ENCODE measurements around the gene GPR35. TPM values are rescaled to one million over a fixed set of nuclear protein-coding genes. Genes with fewer than 3 reads are reported as not detected.

GPR35 gene
- total and polyA plus RNA-seq, 10 of the 15 experiments (the other 5 are each of a cell fraction or from before 2014, with no cell fraction given), result 0.14 to 1.6 (median 0.75) TPM; not detected in 3

DNA sequence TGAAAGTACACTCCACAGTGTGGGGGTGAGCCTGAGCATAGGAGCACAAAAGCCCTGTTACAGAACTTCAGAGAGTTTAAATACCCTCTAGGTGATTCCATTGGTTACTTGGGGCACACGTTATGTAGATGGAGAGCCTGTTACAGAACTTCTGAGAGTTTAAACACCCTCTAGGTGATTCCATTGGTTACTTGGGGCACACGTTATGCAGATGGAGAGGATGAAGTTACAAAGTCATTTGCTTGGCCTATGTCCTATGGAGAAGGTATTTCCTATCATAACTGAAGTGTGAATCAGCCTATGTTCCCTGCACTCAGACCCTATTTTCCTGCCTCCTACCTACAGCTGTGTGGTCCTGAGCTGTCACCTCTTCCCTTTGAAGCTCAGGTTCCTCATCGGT lies 42.5 kb upstream of the GPR35 start:
- FAIRE-seq (no peak), DNase-seq (ENCODE audit: low read depth, low spot score) (no peak), ATAC-seq (no peak)
- Histone ChIP-seq H3K4me1 (ENCODE audit: control insufficient read depth, insufficient read depth, low read length) (peaks cover 51% of the 10 kb centered on the region), H3K4me3 (no peak overlapping the region), H3K9ac (ENCODE audit: control insufficient read depth, insufficient read depth, low read length) (no peak overlapping the region), H2AFZ (ENCODE audit: control insufficient read depth, low read depth, low read length) (no peak overlapping the region), H3K36me3 (ENCODE audit: control insufficient read depth in 2 of 2, insufficient read depth in 2 of 2, low read length in 1 of 2) (peaks cover 0 to 2% of the 10 kb centered on the region in 2 experiments; a peak in 2 of 4 replicates), H3K27ac (ENCODE audit: control insufficient read depth, insufficient read depth) (no peak overlapping the region), H3K4me2 (ENCODE audit: control insufficient read depth, insufficient read depth) (no peak overlapping the region), H3K27me3 (replicated peaks in 1 of 2; ENCODE audit: control insufficient read depth in 2 of 2, insufficient read depth in 2 of 2, low read length in 1 of 2) (no peaks in the 10 kb centered on the region), H3K79me2 (ENCODE audit: control insufficient read depth, insufficient read depth, low read length) (peaks cover 38% of the 10 kb centered on the region), H4K20me1 (ENCODE audit: control insufficient read depth, insufficient read depth) (no peaks in the 10 kb centered on the region; the same call in 1 of the 2 replicates), H3K9me3 (replicated peaks; ENCODE audit: control insufficient read depth, insufficient read depth, low read length) (no peaks in the 10 kb centered on the region; the same call in 1 of the 3 replicates)
- ChIA-PET SMC1A (ENCODE audit: uncharacterized antibody, unreplicated experiment) (interaction anchor here (3.9 kb wide), 1 partner anchor 39 kb away, joined by 13 read pairs; no protein-coding TSS in a partner anchor), RAD21 (ENCODE audit: unreplicated experiment) (interaction anchor here (1.1 to 10.9 kb wide), 2 partner anchors 21 to 69 kb away, joined by 5 to 206 read pairs; partner anchors contain the start of genes ANKMY1 and DUSP28), POLR2A (interaction anchor here (1.2 to 6.7 kb wide), 2 partner anchors 19 to 22 kb away, joined by 3 to 233 read pairs; partner anchors contain the start of gene DUSP28), CTCF (interaction anchor here (5.7 to 11.9 kb wide), 2 partner anchors 19 to 69 kb away, joined by 49 to 196 read pairs; partner anchors contain the start of gene DUSP28)
- BruUV-seq (replicated peaks), result no TSS peak
- intact Hi-C loops (cut with micrococcal nuclease; ENCODE audit: unreplicated experiment), result no loop called here
- in situ Hi-C loops (cut with MboI), result no loop called here
- WGBS (ENCODE audit: insufficient coverage, insufficient replicate concordance, low lambda C conversion rate, missing lambda C conversion rate), result 95% methylated on average over 3 of the region's 3 CpGs
- TF ChIP-seq LARP7 (IDR thresholded peaks at IDR 0.05) (no peak), RB1 (IDR thresholded peaks at IDR 0.05; ENCODE audit: borderline replicate concordance) (no peak), TAF1 (IDR thresholded peaks at IDR 0.05; ENCODE audit: borderline replicate concordance, low read depth, low read length) (no peak), BRCA1 (IDR thresholded peaks at IDR 0.05; ENCODE audit: low read depth, low read length) (no peak), POU2F2 (IDR thresholded peaks at IDR 0.05; ENCODE audit: borderline replicate concordance, low read depth, low read length) (no peak), CHD2 (IDR thresholded peaks at IDR 0.05; ENCODE audit: borderline replicate concordance, low read depth, low read length) (no peak), SRF (IDR thresholded peaks at IDR 0.05; ENCODE audit: low read depth in 2 of 2, low read length in 2 of 2) (no peak), SKIL (IDR thresholded peaks at IDR 0.05; ENCODE audit: low read depth, poor library complexity, severe bottlenecking) (no peak), RELA (IDR thresholded peaks at IDR 0.05; ENCODE audit: borderline replicate concordance, partially characterized antibody) (no peak), ZZZ3 (IDR thresholded peaks at IDR 0.05; ENCODE audit: control insufficient read depth, insufficient read length, low read depth) (no peak), NKRF (conservative IDR thresholded peaks at IDR 0.05) (no peak), ZNF24 (IDR thresholded peaks at IDR 0.05) (no peak)

Data from GM12878 (cell line).